Measurements from ENCODE around the gene CHST13.

DNA sequence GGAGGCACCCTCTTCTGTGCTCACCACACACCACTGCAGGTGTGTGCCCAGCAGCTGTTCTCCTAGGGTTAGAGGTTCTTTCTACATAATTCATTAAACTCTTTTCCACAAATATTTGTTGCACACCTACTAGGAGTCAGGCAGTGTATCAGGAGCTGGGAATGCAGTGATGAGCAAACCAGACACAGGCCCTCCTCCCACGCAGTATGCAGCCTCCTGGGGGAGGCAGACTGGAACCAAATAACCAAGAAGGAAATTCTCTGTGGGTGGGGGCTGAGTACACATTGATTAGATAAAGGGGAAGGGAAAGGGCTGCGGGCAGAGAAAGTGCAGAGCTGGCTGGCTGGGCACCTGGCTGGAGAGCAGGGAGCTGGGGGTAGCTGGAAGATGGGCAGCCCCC lies 53.3 kb downstream of the CHST13 start:
- no peak for TF ChIP-seq POLR2A (IDR thresholded peaks at IDR 0.05)
- TF ChIP-seq, protein P1, sequence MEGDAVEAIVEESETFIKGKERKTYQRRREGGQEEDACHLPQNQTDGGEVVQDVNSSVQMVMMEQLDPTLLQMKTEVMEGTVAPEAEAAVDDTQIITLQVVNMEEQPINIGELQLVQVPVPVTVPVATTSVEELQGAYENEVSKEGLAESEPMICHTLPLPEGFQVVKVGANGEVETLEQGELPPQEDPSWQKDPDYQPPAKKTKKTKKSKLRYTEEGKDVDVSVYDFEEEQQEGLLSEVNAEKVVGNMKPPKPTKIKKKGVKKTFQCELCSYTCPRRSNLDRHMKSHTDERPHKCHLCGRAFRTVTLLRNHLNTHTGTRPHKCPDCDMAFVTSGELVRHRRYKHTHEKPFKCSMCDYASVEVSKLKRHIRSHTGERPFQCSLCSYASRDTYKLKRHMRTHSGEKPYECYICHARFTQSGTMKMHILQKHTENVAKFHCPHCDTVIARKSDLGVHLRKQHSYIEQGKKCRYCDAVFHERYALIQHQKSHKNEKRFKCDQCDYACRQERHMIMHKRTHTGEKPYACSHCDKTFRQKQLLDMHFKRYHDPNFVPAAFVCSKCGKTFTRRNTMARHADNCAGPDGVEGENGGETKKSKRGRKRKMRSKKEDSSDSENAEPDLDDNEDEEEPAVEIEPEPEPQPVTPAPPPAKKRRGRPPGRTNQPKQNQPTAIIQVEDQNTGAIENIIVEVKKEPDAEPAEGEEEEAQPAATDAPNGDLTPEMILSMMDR (IDR thresholded peaks at IDR 0.05), result no peak

All from lower leg skin (tissue), 3 donors.